Measurements from ENCODE around the gene ABCA13. TPM values are rescaled to one million over a fixed set of nuclear protein-coding genes. Genes with fewer than 3 reads are reported as not detected.

Gene ABCA13
- total RNA-seq, 1 experiment from 2014 or later, result not detected

DNA sequence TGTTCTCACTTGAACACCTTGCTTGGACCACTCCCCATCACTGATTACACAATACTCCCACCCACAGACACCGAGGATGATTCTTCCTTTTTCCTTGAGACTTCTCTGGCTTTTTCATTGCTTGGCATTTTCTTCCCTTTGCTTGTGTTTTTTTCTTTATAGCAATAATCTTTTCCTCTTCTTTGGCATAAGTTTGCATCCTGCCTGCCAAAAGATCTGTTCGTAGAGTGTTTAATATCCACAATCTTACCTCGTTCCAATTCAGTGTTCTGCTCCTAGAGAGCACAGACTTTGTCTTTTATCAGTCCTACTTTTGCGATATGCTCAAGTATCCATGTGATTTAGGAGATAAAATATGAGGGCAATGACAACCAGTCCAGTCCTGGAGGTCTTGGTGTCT lies 449.8 kb downstream of the ABCA13 start:
- Histone ChIP-seq H3K4me3 (replicated peaks in 1 of 2; ENCODE audit: low read depth in 1 of 2, low read length in 2 of 2) (no peak overlapping the region), H3K4me2 (ENCODE audit: low read length) (no peak overlapping the region), H3K27me3 (ENCODE audit: insufficient read depth, low read length) (no peaks in the 10 kb centered on the region), H4K20me1 (ENCODE audit: insufficient read depth) (no peaks in the 10 kb centered on the region), H3K9me2 (ENCODE audit: insufficient read depth) (no peaks in the 10 kb centered on the region), H2AFZ (ENCODE audit: low read depth, low read length, poor library complexity, severe bottlenecking) (no peak overlapping the region), H3K36me3 (ENCODE audit: control insufficient read depth in 1 of 2, insufficient read depth in 2 of 2, low read length in 2 of 2) (no peaks in the 10 kb centered on the region), H3K9ac (ENCODE audit: low read length) (no peak overlapping the region), H3K4me1 (ENCODE audit: control insufficient read depth in 1 of 2, insufficient read depth in 2 of 2, low read length in 2 of 2) (no peaks in the 10 kb centered on the region), H3K79me2 (ENCODE audit: insufficient read depth, low read length) (no peaks in the 10 kb centered on the region), H3K27ac (ENCODE audit: low read depth, low read length) (no peak overlapping the region), H3K9me3 (ENCODE audit: control insufficient read depth in 1 of 2, insufficient read depth in 1 of 2, low read depth in 1 of 2, low read length in 2 of 2) (peaks cover 0 to 4% of the 10 kb centered on the region in 2 experiments; a peak in 2 of 4 replicates)
- DNase-seq (ENCODE audit: low read depth, low spot score), result no peak
- no peak for ATAC-seq
- TF ChIP-seq JUND (IDR thresholded peaks at IDR 0.05) (no peak), POLR2A (IDR thresholded peaks at IDR 0.05; ENCODE audit: borderline replicate concordance, extremely low read depth, insufficient read depth, insufficient read length) (no peak), CBX3 (IDR thresholded peaks at IDR 0.05; ENCODE audit: low read depth) (no peak), EZH2 (IDR thresholded peaks at IDR 0.05) (no peak), ZFX (IDR thresholded peaks at IDR 0.05) (no peak), ZBTB33 (IDR thresholded peaks at IDR 0.05; ENCODE audit: extremely low read depth, insufficient replicate concordance, low read length) (no peak), SP1 (IDR thresholded peaks at IDR 0.05; ENCODE audit: low read depth) (no peak), EGR1 (IDR thresholded peaks at IDR 0.05; ENCODE audit: low read depth) (no peak), YY1 (IDR thresholded peaks at IDR 0.05; ENCODE audit: extremely low read depth, insufficient replicate concordance, low read depth, low read length) (no peak)
- TF ChIP-seq, protein P1, sequence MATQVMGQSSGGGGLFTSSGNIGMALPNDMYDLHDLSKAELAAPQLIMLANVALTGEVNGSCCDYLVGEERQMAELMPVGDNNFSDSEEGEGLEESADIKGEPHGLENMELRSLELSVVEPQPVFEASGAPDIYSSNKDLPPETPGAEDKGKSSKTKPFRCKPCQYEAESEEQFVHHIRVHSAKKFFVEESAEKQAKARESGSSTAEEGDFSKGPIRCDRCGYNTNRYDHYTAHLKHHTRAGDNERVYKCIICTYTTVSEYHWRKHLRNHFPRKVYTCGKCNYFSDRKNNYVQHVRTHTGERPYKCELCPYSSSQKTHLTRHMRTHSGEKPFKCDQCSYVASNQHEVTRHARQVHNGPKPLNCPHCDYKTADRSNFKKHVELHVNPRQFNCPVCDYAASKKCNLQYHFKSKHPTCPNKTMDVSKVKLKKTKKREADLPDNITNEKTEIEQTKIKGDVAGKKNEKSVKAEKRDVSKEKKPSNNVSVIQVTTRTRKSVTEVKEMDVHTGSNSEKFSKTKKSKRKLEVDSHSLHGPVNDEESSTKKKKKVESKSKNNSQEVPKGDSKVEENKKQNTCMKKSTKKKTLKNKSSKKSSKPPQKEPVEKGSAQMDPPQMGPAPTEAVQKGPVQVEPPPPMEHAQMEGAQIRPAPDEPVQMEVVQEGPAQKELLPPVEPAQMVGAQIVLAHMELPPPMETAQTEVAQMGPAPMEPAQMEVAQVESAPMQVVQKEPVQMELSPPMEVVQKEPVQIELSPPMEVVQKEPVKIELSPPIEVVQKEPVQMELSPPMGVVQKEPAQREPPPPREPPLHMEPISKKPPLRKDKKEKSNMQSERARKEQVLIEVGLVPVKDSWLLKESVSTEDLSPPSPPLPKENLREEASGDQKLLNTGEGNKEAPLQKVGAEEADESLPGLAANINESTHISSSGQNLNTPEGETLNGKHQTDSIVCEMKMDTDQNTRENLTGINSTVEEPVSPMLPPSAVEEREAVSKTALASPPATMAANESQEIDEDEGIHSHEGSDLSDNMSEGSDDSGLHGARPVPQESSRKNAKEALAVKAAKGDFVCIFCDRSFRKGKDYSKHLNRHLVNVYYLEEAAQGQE (IDR thresholded peaks at IDR 0.05; ENCODE audit: low read depth), result no peak
- intact Hi-C loops (cut with micrococcal nuclease), result no loop called here
- BruUV-seq (replicated peaks), result no TSS peak
- CTCF ChIA-PET, result no interaction called here
- RAD21 ChIA-PET (ENCODE audit: low non-redundant PET in 1 of 2, low total read pairs in 2 of 2, uncharacterized antibody in 2 of 2, unreplicated experiment in 2 of 2), result no interaction called here
- POLR2A ChIA-PET, result no interaction called here
